Stimulated activated CD8-positive, alpha-beta memory T cell treated with anti-CD3 and anti-CD28 coated beads, Interleukin-12 subunit alpha, Interleukin-12 subunit beta, amount 100 ng/mL, for 24 hours (primary cell): ENCODE data around the gene PBX3.
"Not testable (repeated sequence)": the region's sequence is repeated elsewhere in the genome, so short reads cannot be mapped to it uniquely, and the experiment has no call there.

Experiments used
- DNase-seq: peaks from one replicate; pipeline ENCODE4 v3.0.0-alpha.2; 2020; ENCODE audit errors: extremely low read depth

The PBX3 gene

DNA sequence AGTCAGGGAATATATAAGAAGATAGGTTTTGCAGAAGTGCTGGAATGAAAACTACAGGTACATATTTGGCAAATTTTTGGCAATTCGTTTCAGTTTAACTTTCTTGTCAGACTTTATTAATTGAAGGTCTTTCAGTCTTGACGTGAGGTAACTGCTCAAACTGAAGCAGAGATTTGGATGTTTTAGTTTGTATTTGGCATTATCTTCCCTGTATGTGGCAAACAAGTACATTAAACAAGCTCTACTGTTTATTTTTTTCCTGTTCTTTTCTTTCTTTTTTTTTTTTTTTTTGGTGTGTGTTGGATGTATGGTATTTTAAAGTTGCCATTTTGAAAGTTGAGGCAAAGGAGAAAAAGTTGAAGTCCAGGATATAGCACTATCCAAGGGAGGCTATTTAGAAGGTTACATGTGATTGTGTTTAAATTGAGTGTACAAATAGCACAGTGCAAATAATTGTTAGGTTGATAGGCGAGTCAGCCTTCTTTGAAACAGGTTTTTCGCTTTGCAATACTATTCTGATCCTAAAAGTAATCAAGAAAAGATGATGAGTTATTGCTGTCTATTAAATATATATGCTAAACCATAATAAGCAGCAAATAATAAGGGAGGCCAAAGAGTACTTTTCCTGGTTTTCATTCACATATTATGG lies 2.2 kb downstream of the PBX3 start:
- no peak for DNase-seq

DNA sequence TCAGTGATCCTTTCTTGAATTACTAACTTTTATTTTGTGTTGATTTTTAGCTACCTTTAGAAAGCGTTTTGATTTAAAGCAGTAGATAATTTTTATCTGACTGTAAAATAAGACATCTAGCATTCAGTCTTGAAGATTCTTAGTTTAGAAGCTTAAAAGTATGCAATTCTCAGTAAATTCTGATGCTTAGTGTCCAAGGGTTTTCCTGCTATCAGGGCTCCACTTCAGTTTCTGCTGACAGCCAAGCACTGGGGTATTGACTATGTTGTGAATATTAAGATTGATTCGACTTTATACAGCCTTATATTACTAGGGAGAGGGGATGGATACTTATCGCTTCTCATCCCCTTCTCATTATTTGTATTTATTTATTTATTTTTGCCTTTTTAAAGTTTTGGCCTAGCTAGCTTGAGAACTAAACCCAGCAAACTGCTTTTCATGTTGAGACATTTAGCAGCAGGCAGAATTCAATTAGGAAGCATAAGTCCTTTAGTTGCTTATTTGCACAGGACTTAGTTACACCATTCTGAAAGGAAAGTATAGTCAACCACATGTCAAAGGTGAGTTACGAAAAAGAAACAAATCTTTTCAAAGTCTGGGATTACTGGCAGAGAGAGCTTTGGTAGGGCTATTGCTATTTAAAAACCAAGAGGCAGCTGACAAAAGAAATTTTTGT lies 2.9 kb downstream of the PBX3 start:
- DNase-seq, result no peak

DNA sequence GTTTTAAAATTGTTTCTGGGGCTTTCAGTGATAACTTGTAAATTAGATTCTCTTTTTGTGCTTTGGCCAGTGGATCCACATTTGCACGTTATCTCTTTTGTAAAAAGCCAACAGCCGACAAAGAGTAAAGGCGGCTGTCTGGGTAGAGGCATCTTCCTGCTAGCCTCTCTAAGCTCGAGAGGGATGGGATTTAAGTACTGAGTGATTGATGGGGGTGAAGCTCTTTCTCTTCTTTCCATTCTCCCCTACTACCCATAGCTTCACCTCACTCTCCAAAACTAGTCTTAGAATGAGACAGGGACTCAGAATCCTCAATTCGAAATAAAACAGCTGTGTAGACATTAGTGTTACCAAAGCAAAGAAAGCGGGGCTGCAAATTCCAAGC lies 3.4 kb downstream of the PBX3 start:
- DNase-seq, result no peak

DNA sequence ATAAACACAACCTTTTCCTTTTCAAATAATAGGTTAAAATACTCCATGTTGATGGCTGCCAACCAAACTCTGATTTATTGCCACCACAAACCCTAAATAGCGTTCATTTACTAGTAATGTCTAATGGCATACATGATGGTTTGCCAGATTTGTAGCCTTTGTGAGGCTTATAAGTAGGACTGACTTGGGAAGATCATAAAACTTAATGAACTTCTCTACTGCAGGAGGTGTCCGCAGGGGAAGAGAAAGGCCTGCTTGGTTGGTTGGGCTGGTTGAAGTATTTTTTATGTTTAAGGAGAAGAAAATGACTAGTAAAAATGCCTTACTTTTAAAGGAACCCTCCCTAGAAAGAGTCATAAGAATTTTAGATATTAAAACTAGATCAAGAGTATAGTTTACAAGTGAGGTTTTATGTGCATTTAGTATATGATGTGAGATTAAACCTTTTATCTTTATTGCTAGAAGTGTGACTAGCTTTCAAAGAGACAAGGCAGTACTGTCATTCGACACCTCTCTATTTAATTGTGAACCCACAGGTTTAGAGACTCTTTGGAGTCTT lies 5.0 kb downstream of the PBX3 start:
- no peak for DNase-seq

DNA sequence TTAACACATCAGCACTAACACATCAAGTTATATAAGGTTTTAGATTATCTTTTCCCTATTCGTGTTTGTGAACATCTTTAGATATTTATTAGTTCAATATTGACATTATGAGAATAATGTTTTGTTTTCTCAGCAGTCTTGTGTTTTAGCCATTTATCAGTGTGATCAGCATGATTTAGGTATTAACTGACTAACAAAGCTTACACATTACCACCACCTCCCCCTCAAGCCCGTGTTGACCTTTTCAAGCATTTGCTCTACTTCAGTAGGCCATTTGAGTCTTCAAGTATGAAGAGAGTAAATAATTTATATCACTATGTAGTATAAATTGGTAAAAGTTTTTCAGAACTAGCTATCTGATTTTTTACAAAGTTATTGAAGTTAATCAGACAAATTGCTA lies 6.9 kb downstream of the PBX3 start:
- no peak for DNase-seq

- no peak for DNase-seq
Measured at GRCh38 chr9:125755340-125755739, 8.2 kb downstream of the PBX3 start.

GRCh38 chr9:125756518-125756917 lies 9.3 kb downstream of the PBX3 start:
- no peak for DNase-seq

DNA sequence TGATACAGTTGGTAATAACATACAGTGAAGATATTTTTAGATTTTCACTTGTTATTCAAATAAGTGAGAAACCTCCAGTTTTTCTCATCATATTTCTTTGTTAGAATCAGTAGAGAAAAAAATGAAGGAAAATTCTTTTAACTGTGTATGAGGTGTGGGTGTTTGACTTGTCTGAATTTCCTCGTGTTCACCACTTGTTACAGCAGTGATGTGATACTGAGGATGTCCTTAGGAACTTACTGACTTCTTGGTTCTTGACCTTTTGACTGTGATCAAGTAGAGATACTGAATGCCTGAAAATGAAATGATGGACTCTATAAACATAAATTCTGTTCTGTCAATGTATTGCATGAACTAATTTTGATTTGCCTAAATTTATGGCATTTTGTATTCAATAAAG lies 10.7 kb downstream of the PBX3 start:
- no peak for DNase-seq

DNA sequence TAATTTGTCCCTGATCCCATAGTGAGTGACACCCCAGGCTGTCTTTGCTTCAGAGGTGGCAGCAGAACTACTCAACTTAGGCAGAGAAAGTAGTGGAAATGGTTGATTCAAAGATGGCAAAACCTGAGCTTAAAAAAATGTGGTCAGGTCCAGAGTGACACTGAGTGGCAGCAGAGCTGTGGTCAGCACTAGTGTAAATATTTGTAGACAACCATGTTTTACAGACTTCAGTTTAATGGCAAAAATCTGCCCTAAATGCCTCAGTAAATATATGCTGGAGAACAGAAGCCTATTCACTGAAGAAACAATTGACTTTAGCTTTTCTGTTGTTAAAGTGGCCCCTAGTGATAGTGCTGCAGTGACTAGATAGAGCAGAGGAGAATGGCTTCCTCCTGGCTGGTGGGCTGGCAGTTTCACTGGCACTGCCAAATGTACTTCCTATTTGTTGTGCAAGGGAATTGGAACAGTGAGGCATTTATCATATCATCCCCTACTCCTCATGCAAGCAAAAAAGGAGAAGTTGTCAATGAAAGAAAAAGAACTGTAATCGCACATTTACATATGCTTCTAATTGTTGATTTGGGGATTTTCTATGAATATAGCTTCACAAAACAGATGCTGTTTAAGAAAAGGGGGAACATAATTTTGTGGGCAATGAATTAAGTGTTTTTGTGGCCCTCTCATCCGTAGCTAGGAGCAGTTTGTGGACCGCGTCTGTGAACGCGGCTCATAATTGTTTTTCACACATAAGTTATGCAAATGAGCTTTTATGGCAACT lies 12.0 kb downstream of the PBX3 start:
- no peak for DNase-seq

GRCh38 chr9:125759764-125760129 lies 12.6 kb downstream of the PBX3 start:
- DNase-seq, result no peak

- DNase-seq, result no peak
Measured at GRCh38 chr9:125760537-125760936, 13.4 kb downstream of the PBX3 start.

- DNase-seq, result no peak
Measured at GRCh38 chr9:125761676-125762450, 14.7 kb downstream of the PBX3 start.

GRCh38 chr9:125763394-125763801 lies 16.2 kb downstream of the PBX3 start:
- DNase-seq, result no peak

DNA sequence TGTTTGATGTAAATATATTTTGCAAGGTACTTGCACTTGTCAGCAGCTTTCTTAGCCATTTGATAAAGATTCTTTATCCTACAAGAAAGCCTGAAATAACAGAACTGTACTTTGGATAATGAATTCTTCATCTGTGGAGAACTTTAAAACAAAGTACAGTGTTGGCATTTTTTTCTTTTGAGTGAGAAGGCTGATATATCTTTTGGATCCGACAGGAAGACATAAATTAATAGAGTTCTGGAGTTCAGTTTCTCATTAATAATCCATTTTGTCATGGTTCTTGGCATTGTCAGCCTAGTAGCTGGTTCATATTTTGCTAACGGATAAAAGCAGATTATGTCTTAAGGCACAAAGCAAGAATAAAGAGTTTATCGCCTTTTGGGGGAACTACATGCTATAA lies 17.0 kb downstream of the PBX3 start:
- no peak for DNase-seq

GRCh38 chr9:125766468-125767221 lies 19.5 kb downstream of the PBX3 start:
- no peak for DNase-seq

DNA sequence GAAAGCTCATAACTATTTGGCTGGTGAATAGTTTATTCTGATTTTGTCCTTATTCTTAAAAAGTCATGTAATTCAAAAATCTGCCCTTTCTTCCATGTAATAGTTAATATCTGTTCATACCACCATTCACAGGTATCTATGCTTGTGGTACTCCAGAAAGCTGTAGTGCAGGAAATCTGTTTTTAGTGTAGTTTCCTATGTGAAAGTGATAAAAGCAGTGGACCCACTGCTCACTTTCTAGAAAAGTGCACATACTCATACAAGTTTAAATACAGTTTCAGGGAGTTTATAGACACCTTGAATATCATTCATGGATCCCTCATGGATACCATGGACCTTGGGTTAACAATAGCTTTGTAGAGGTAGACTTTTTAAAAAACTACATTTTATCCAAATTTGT lies 20.2 kb downstream of the PBX3 start:
- DNase-seq, result no peak

GRCh38 chr9:125768803-125769202 lies 21.6 kb downstream of the PBX3 start:
- DNase-seq, result no peak

DNA sequence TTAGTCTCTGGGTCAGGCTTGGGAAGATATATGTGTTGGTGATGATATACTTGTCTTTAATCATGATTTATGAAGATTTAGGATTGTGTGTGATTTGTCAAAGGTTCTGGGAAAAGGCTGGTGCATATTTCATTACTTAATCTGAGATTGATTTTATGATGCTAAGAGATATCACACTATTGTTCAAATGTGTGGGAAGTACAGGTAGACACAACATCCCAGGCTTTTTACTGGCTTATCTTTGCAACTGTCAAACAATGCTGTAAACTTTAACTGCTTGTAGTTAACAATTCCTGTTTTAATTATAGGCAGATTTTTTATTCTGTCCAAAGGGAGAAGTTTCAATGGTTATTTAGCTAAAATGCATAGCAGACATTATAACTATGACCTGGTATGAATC lies 23.9 kb downstream of the PBX3 start:
- no peak for DNase-seq

GRCh38 chr9:125772740-125773139 lies 25.6 kb downstream of the PBX3 start:
- DNase-seq, result no peak

GRCh38 chr9:125774106-125774505 lies 26.9 kb downstream of the PBX3 start:
- no peak for DNase-seq

- not testable (repeated sequence) for DNase-seq
Measured at GRCh38 chr9:125776789-125777188, 29.6 kb downstream of the PBX3 start.
